HG03432 (cell line): ENCODE results near the gene UTP3.
"Not testable (repeated sequence)": the region's sequence is repeated elsewhere in the genome, so short reads cannot be mapped to it uniquely, and the experiment has no call there.

ENCODE experiments used
- ATAC-seq: cut with Tn5 transposase; IDR thresholded peaks from one replicate; pipeline ENCODE4 v1.9.1; 2021; ENCODE audit warnings: mild to moderate bottlenecking, moderate library complexity; ENCODE audit not compliant: unreplicated experiment

The UTP3 gene

DNA sequence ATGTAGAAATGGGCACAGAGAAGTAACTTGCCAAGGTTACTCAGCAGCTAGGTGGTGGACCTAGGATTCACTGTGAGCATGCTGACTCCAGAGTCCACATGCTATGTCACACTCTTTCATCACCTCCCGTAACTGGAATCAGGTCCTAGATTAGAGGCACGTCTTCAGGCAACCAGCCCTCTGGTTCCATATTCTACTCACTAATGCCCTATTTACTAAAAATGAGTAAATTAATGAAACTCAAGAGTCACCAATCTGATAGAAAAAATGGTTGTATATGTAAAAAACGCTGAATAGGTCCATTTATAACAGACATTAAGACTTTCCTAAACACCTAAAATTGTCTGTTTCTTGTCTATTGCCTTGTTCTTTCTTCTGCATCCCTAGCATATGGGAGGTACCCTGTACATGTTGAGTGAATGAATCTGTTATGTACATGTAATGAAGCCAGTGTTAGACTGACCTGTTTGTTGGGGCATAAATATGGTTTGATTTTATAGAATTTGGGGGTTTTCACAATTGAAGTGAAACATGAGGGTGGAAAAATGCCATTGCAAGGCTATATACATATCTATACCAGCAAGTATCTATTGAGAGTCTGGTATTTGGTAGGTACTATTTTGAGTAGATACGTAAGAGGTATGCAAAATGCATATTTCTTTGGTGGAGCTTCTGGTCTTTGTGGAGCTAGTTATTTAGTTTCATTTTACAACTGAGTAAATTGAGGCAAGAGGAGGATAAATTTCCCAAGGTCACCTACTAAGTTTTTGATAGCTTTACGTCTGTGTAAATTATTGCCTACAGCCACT is 26.0 kb downstream of the UTP3 start:
- peak; percentile 56 for ATAC-seq

DNA sequence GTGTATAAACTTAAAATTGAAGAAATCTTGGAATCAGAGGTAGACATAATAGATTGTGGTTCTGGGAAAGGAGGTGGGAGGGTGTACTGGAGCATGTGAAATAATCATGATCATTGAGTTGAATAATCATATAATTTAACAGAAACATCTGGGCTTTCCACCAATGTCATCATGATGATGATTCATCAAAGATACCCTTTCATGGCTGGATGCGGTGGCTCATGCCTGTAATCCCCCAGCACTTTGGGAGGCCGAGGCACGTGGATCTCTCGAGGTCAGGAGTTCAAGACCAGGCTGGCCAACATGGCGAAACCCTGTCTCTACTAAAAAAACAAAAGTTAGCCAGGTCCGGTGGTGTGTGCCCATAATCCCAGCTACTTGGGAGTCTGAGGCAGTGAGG is 26.8 kb downstream of the UTP3 start:
- ATAC-seq = peak; percentile 16

DNA sequence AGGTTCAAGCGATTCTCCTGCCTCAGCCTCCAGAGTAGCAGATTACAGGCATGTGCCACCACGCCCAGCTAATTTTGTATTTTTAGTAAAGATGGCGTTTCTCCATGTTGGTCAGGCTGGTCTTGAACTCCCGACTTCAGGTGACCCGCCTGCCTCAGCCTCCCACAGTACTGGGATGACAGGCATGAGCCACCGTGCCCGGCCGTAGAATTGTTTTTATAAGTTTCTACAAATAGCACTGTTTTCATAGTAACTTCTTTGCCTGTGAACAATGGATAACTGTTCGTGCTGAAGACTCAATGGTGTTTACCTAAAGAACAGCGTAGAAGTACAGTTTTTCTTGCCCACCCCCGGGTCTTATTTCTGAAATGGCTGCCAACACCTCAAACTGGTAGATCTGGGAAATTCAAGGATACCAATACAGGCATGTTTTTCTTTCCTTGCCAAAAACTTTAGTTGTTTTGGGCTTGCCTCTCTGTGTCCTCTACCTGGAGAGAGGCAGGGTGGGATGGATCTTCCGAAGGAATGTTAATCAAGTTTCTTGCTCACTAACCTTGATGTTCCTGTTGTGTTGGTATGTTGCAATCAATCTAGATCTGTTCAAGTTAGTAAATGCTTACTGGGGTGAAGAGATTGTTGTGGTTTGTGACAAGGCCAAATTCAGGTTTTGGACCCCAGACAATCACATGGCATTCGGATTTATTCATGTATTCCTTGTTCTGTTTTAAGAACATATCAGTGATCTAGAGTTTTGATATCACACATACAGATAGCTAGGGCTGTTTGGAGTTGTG is 30.7 kb downstream of the UTP3 start:
- no peak for ATAC-seq

DNA sequence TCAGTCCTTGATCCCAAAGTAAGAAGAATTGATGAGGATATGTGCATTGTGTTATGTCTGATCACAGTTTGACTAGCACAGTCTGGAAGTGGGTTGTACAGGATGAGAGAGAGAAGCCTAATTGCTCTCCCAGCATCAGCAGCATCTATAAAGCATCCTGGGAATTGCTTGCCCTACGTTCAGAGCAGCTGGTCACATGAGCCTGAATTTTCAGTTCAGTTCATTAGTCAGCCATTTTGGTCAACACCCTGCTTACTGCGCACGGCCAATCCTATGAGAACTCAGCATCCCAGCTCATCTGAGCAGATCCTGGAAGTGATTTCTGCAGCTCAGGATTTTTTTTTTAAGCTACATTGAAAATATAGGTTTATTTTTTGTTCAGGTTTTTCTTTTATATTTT is 33.4 kb downstream of the UTP3 start, which contains the start of gene RUFY3:
Gene RUFY3, plus strand, starts transcription at position 218 of the 400 bp plus-strand sequence. CDS start 610 bp downstream, outside the sequence.
- ATAC-seq = no peak

- no peak for ATAC-seq
Observed at GRCh38 chr4:70722199-70722791, 34.0 kb downstream of the UTP3 start.

GRCh38 chr4:70724463-70724862 is 36.1 kb downstream of the UTP3 start:
- no peak for ATAC-seq

GRCh38 chr4:70725633-70726032 is 37.3 kb downstream of the UTP3 start:
- ATAC-seq = no peak

GRCh38 chr4:70726515-70726914 is 38.2 kb downstream of the UTP3 start:
- ATAC-seq = not testable (repeated sequence)

- ATAC-seq = no peak
Observed at GRCh38 chr4:70728091-70728490, 39.8 kb downstream of the UTP3 start.

- not testable (repeated sequence) for ATAC-seq
Observed at GRCh38 chr4:70732878-70733277, 44.5 kb downstream of the UTP3 start.

DNA sequence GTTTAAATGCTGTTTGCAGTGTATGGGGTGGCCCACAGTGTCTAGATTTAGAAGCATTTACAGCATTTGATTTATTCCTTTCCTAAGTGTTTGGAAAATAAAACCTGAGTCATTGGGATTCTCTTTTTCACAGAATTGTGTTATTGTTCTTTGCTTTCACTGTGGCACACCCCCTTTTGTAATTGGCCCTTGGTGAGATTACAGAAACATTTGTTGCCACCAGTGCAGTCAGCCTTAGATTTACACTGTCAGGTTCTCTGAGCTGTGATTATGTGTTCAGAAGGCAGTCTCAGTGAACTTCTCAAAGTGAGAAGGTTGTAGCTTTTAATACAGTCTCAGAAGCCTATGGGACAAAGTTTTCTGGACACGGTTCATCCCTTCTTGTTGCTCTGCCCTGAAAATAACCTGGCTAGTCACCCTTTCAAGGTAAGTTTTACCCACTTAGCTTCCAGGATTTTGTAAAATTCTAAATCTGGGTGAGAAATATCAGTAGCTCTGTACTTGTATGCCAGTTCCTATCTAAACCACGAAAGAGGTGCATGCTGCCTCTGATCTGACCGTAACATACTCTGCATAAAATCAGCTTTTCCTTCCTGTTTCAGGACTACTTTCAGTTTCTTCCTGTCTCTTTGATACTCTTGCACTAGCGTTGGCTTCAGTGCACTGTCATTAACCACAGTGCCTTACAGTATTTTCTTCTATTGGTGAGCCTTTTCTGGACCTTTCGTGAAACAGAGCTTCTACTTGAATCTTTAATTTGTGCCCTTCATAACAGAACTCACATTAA is 46.0 kb downstream of the UTP3 start:
- peak; percentile 90 for ATAC-seq

DNA sequence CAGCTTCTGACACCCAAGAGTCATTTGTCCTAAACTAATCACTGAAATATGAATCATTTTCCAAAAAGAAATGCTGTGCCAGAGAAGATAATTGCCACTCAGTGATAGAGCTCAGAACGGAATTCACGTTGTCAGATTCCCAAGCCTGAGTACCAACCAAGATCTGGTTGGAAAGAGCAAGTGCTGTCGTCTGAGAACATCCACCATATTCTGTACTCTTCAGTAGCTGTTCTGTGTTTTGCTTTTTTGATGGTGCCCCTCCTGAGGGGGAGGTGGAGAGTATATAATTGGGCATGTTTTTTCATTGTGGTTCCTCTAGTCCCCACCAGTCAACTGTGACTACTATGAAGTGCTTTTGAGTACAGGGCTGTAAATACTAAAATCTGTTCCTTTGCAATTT is 46.6 kb downstream of the UTP3 start:
- peak; percentile 13 for ATAC-seq

DNA sequence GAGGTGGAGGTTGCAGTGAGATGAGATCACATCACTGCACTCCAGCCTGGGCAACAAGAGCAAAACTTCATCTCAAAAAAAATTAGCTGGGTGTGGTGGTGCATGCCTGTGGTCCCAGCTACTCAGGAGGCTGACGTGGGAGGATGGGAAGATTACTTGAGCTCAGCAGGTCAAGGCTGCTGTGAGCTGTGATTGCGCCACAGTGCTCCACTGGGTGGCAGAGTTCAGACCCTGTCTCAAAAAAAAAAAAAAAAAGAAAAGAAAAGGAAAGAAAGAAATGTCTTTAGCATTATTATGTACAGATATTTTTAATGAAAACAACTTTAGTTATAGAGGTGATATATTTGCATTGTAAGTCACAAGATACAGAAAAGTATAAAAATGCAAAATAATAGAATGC is 47.6 kb downstream of the UTP3 start:
- ATAC-seq = not testable (repeated sequence)

DNA sequence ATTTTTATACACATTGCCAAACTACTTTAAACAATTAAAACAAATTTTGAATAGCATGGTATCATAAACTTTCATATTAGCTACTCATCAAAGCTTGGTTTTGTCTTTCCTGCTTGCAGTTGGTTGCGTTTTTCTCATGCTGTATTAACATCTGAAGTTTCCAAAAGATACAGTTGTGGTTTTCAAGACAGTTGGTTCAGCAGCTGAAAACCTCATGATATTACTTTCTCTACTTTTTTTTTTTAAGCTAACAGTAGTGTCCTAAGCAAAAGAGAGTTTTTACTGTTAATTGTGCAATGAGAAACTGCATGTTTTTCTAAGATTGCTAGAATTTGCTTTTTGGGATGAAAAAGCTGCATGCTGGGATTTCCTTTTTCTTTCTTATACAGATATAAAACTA is 48.7 kb downstream of the UTP3 start:
- ATAC-seq = no peak

DNA sequence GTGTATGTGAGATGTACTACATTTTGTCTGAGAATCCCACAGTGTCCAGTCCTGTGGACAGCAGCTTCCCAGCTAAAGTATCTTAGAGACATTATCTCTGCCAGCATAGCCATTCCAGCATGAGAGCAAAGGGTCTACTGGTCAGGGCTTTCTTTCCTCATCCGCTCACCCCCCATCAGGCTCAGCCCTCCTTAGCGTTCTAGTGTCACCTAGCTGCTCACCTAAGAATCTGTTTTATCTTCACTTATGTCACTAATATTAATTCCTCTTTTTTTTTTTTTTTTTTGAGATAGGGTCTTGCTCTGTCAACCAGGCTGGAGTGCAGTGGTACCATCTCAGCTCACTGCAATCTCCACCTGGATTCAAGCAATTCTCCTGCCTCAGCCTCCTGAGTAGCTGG is 49.1 kb downstream of the UTP3 start:
- no peak for ATAC-seq

DNA sequence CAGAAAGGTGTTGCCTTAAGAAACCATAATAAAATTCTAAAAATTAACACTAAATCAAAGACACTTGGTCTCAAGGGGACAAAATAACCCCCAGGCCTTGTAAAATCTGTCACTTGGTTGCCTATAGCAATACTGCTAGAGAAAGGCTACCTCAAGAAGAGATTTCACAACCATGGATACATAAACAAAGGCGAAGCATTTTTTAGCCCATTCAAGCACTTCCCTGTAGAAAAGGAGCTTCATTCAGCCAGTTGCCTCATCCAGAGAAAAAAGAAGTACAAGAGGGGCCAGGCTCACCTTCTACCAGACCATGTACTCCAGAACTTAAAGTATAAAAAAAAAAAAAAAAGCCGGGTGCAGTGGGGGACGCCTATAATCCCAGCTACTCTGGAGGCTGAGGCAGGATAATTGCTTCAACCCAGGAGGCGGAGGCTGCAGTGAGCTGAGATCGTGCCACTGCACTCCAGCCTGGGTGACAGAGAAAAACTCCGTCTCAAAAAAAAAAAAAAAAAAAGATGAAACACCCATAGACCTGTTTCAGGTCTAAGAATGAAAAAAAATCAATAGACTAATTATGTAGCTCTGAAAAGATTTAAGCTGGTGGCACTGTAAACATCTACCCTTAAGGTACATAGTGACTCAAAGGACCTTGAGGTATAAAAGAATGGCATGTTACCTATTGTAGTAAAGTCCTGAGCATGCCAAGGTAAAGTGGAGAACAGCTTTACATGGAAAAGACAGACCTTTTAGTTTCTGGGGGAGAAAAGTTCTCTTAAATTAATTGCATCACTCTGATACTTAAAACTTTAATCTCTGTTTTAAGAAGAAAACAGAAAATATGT is 51.4 kb downstream of the UTP3 start:
- ATAC-seq = no peak
